Measurements from ENCODE around the gene LSAMP. TPM values are rescaled to one million over a fixed set of nuclear protein-coding genes. Genes with fewer than 3 reads are reported as not detected.

Gene LSAMP
- total RNA-seq, 1 donor from 2014 or later, result 1.1 TPM

DNA sequence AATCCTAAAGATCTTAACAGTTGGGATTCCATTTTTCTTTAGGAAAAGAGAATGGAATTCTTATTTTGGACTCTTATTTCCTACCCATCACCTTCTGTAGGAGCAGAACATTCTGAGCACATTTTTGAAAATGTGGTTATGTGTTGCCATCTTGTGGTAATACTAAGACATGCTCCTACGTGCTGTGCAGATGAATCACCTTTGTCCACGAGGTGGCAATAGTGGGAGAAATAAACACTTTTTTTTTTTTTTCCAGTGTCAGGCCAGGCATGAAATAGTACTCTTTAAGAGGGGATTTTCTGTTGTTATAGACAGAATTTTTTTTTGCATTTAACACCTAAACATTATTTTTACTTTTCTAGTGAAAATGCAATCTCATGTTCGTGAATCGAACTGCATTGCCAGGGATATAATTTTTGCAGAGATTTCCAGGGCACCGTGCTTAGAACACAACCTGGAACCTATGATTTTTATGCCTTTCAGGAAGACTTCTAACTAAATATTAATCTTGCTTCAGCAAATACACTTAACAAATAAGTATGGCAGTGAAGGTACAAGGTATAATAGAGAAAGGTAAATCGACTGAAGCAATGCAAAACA lies 625.4 kb downstream of the LSAMP start:
- H3K9me3 Mint-ChIP-seq (ENCODE audit: low read depth), result no peaks in the 10 kb centered on the region
- H3K4me1 Mint-ChIP-seq (ENCODE audit: low read depth), result peaks cover 23% of the 10 kb centered on the region
- TF ChIP-seq, protein P1, sequence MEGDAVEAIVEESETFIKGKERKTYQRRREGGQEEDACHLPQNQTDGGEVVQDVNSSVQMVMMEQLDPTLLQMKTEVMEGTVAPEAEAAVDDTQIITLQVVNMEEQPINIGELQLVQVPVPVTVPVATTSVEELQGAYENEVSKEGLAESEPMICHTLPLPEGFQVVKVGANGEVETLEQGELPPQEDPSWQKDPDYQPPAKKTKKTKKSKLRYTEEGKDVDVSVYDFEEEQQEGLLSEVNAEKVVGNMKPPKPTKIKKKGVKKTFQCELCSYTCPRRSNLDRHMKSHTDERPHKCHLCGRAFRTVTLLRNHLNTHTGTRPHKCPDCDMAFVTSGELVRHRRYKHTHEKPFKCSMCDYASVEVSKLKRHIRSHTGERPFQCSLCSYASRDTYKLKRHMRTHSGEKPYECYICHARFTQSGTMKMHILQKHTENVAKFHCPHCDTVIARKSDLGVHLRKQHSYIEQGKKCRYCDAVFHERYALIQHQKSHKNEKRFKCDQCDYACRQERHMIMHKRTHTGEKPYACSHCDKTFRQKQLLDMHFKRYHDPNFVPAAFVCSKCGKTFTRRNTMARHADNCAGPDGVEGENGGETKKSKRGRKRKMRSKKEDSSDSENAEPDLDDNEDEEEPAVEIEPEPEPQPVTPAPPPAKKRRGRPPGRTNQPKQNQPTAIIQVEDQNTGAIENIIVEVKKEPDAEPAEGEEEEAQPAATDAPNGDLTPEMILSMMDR (IDR thresholded peaks at IDR 0.05), result peak; percentile 100
- H3K27ac Mint-ChIP-seq (ENCODE audit: unreplicated experiment), result no peak overlapping the region
- no peaks in the 10 kb centered on the region for H3K27me3 Mint-ChIP-seq (ENCODE audit: low read depth)
- no peak overlapping the region for H3K4me3 Mint-ChIP-seq (ENCODE audit: unreplicated experiment)
- DNase-seq (ENCODE audit: low spot score), result no peak
- H3K36me3 Mint-ChIP-seq (ENCODE audit: low read depth), result no peaks in the 10 kb centered on the region

DNA sequence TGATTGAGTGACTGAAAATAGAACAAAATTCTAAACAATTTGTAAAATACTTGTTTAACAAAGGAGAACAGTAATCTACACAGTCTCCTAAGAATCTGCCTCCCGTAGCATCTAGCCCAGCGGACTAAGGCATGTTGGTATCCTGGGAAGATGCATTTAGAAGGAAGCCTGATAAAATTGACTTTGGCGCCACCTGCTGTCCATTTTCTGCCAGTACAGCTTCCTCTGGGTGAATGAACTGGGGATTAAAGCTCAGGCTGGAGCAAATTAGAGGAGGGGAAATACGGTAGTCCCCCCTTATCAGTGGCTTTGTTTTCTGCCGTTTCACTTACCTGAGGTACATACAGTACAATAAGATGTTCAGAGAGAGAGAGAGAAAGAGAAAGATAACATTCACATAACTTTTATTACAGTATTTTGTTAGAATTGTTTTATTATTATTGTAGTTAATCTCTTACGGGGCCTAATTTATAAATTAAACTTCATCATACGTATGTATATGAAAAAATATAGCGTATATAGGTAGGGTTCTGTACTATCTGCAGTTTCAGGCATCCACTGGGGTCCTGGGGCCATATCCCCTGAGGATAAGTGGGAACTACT lies 630.4 kb downstream of the LSAMP start:
- DNase-seq (ENCODE audit: low spot score), result no peak
- Mint-ChIP-seq H3K27me3 (ENCODE audit: low read depth) (no peaks in the 10 kb centered on the region), H3K27ac (ENCODE audit: unreplicated experiment) (no peak overlapping the region), H3K4me1 (ENCODE audit: low read depth) (peaks cover 2% of the 10 kb centered on the region), H3K4me3 (ENCODE audit: unreplicated experiment) (no peak overlapping the region), H3K36me3 (ENCODE audit: low read depth) (no peaks in the 10 kb centered on the region), H3K9me3 (ENCODE audit: low read depth) (no peaks in the 10 kb centered on the region)
- TF ChIP-seq, protein P1 (IDR thresholded peaks at IDR 0.05), result peak; percentile 95

DNA sequence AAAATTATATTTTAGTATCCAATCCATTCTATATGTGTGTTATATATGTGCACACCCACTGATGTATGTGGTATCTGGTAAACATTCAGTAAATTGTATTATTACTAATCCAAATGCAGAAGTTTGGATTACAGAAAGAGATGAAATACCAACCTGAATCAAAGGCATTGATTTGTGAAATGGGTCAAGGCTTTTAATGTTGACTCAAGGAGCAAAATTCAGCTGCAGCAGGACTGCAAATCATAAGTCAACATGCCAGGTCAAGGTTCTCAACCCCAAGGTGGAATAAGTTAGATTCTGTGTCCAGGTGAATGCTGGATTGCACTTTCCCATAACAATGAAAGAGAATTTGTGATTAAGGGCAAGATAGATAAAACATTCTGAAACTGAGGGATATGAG lies 631.3 kb downstream of the LSAMP start:
- Mint-ChIP-seq H3K27ac (ENCODE audit: unreplicated experiment) (no peak overlapping the region), H3K27me3 (ENCODE audit: low read depth) (no peaks in the 10 kb centered on the region), H3K9me3 (ENCODE audit: low read depth) (no peaks in the 10 kb centered on the region), H3K4me3 (ENCODE audit: unreplicated experiment) (no peak overlapping the region), H3K4me1 (ENCODE audit: low read depth) (peaks cover 2% of the 10 kb centered on the region), H3K36me3 (ENCODE audit: low read depth) (no peaks in the 10 kb centered on the region)
- TF ChIP-seq, protein P1 (IDR thresholded peaks at IDR 0.05), result no peak
- no peak for DNase-seq (ENCODE audit: low spot score)

DNA sequence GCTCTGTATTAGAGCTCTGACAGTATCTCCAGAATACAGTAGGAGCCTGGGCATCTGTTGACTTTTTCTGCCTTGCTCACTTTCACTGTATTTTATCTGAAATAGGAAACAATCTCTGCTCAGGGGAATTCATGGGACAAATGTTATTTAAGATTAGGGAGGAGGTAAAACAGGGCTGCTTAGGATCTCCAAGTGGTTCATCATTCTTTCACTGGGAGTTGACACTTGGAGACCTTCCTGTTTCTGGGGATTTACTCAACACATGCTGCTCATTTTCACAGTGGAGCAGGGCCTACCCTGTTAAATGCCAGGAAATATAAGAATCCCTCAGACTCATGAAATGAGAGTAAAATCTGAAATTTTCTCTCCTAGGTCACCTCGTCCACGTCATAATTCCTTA lies 636.5 kb downstream of the LSAMP start:
- no peak for DNase-seq (ENCODE audit: low spot score)
- no peak overlapping the region for H3K27ac Mint-ChIP-seq (ENCODE audit: unreplicated experiment)
- peaks cover 46% of the 10 kb centered on the region for H3K4me1 Mint-ChIP-seq (ENCODE audit: low read depth)
- no peaks in the 10 kb centered on the region for H3K9me3 Mint-ChIP-seq (ENCODE audit: low read depth)
- no peak overlapping the region for H3K4me3 Mint-ChIP-seq (ENCODE audit: unreplicated experiment)
- H3K36me3 Mint-ChIP-seq (ENCODE audit: low read depth), result no peaks in the 10 kb centered on the region
- TF ChIP-seq, protein P1 (IDR thresholded peaks at IDR 0.05), result no peak
- H3K27me3 Mint-ChIP-seq (ENCODE audit: low read depth), result no peaks in the 10 kb centered on the region

DNA sequence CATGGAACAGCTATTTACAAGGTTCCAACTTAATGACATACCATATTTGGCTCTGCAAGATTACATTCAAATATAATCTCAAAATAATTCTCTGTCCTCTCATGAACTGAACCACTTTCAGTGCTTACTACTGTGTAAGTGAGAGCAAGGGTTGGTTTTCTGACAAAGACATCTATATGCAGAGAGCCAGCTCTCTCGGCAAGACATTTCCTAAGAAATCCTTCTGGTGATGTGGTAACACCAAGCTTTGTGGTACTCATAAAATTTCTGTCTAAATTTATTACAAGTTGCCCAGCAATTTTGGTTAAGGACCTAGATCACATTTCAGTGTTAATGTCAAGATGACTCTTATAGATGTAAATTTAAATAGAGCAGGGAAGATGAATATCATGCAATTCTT lies 637.0 kb downstream of the LSAMP start:
- Mint-ChIP-seq H3K4me3 (ENCODE audit: unreplicated experiment) (no peak overlapping the region), H3K27me3 (ENCODE audit: low read depth) (no peaks in the 10 kb centered on the region), H3K27ac (ENCODE audit: unreplicated experiment) (peak overlapping the region; percentile 29), H3K4me1 (ENCODE audit: low read depth) (peaks cover 50% of the 10 kb centered on the region), H3K9me3 (ENCODE audit: low read depth) (no peaks in the 10 kb centered on the region), H3K36me3 (ENCODE audit: low read depth) (no peaks in the 10 kb centered on the region)
- no peak for DNase-seq (ENCODE audit: low spot score)
- TF ChIP-seq, protein P1 (IDR thresholded peaks at IDR 0.05), result no peak
